Neuronal stem cell (in vitro differentiated cells): Measurements from ENCODE around the gene PSMC5.

Experiments used
- DNase-seq: peaks from one replicate; pipeline ENCODE4 v3.0.0-alpha.2; 2013; ENCODE audit warnings: low spot score
- H2AFZ ChIP-seq: one replicate; pipeline ENCODE4 v1.6.1; 2013; ENCODE audit warnings: mild to moderate bottlenecking, low read length, inconsistent platforms
- H2AK5ac ChIP-seq: 2 replicates; pipeline ENCODE4 v1.6.1; 2013; ENCODE audit warnings: low read depth, mild to moderate bottlenecking, inconsistent platforms, low read length, moderate library complexity, mixed read lengths
- H2BK120ac ChIP-seq: 2 replicates; pipeline ENCODE4 v1.6.1; 2013; ENCODE audit warnings: low read depth, mild to moderate bottlenecking, inconsistent platforms, low read length, moderate library complexity, mixed read lengths
- H2BK12ac ChIP-seq: one replicate; pipeline ENCODE4 v1.6.1; 2013; ENCODE audit warnings: low read length, inconsistent platforms
- H2BK15ac ChIP-seq: 2 replicates; pipeline ENCODE4 v1.6.1; 2013; ENCODE audit warnings: mild to moderate bottlenecking, low read length, inconsistent platforms, mixed read lengths
- H2BK5ac ChIP-seq: one replicate; pipeline ENCODE4 v1.6.1; 2013; ENCODE audit warnings: inconsistent platforms, mild to moderate bottlenecking, low read length, moderate library complexity
- H3K14ac ChIP-seq: one replicate; pipeline ENCODE4 v1.6.1; 2013; ENCODE audit warnings: low read length, inconsistent platforms
- H3K18ac ChIP-seq: 2 replicates; pipeline ENCODE4 v1.6.1; 2013; ENCODE audit warnings: low read length, inconsistent platforms
- H3K23ac ChIP-seq: 2 replicates; pipeline ENCODE4 v1.6.1; 2013; ENCODE audit warnings: low read depth, mild to moderate bottlenecking, mixed read lengths, low read length, inconsistent platforms; ENCODE audit not compliant: poor library complexity
- H3K27ac ChIP-seq: replicated peaks from 3 replicates; pipeline ENCODE4 v1.5.1; 2013; ENCODE audit warnings: low read length, inconsistent platforms
- H3K27me3 ChIP-seq, 3 experiments: 2 replicates each; pipeline ENCODE4 v1.6.1; 2013; ENCODE audit warnings: low read length in 3 of 3, mild to moderate bottlenecking in 2 of 3, inconsistent platforms in 1 of 3, low read depth in 1 of 3, mixed read lengths in 1 of 3, moderate library complexity in 1 of 3; ENCODE audit not compliant: control insufficient read depth in 3 of 3, insufficient read depth in 3 of 3
- H3K36me3 ChIP-seq, 2 donors: replicated peaks in 1 of 2; 2 replicates each; pipeline ENCODE4 v1.6.1; 2013; ENCODE audit warnings: low read length in 2 of 2; ENCODE audit not compliant: control insufficient read depth in 2 of 2, insufficient read depth in 2 of 2
- H3K4ac ChIP-seq: 2 replicates; pipeline ENCODE4 v1.6.1; 2013; ENCODE audit warnings: inconsistent platforms, mild to moderate bottlenecking, low read length, moderate library complexity
- H3K4me1 ChIP-seq, 2 donors: 1 replicate in 1 of 2; 2 replicates in 1 of 2; pipeline ENCODE4 v1.6.1; 2013; ENCODE audit warnings: low read length in 2 of 2, low read depth in 1 of 2; ENCODE audit not compliant: control insufficient read depth in 2 of 2, insufficient read depth in 1 of 2
- H3K4me2 ChIP-seq: one replicate; pipeline ENCODE4 v1.6.1; 2013; ENCODE audit warnings: mild to moderate bottlenecking, low read length, inconsistent platforms; ENCODE audit not compliant: insufficient read depth, poor library complexity, severe bottlenecking
- H3K4me3 ChIP-seq, 2 donors: 2 replicates each; pipeline ENCODE4 v1.5.1; 2013; ENCODE audit warnings: low read length in 2 of 2, mild to moderate bottlenecking in 2 of 2, inconsistent platforms in 1 of 2, moderate library complexity in 1 of 2
- H3K79me1 ChIP-seq: one replicate; pipeline ENCODE4 v1.6.1; 2013; ENCODE audit warnings: low read depth, mild to moderate bottlenecking, inconsistent platforms, low read length, moderate library complexity
- H3K9ac ChIP-seq: one replicate; pipeline ENCODE4 v1.6.1; 2013; ENCODE audit warnings: mild to moderate bottlenecking, low read depth, low read length, inconsistent platforms; ENCODE audit not compliant: poor library complexity
- H3K9me3 ChIP-seq, 2 donors: replicated peaks in 1 of 2; 2 replicates each; pipeline versions ENCODE3 to v1.6.1; 2013; ENCODE audit warnings: low read length in 2 of 2, mild to moderate bottlenecking in 2 of 2, inconsistent platforms in 1 of 2, low read depth in 1 of 2, mixed read lengths in 1 of 2, moderate library complexity in 1 of 2; ENCODE audit not compliant: control insufficient read depth in 2 of 2, insufficient read depth in 1 of 2
- H4K8ac ChIP-seq: one replicate; pipeline ENCODE4 v1.6.1; 2013; ENCODE audit warnings: low read depth, mild to moderate bottlenecking, inconsistent platforms, low read length, moderate library complexity
- H4K91ac ChIP-seq: one replicate; pipeline ENCODE4 v1.6.1; 2013; ENCODE audit warnings: low read length, low read depth, mild to moderate bottlenecking, inconsistent platforms; ENCODE audit not compliant: poor library complexity
- WGBS, 2 donors: extraction: QIAGEN DNeasy Blood & Tissue Kit; methylation state at CpG; one replicate each; pipeline ENCODE4 v1.1.7; 2013; ENCODE audit warnings: missing lambda C conversion rate in 2 of 2, mixed read lengths in 1 of 2; ENCODE audit not compliant: insufficient read length in 2 of 2, insufficient replicate concordance in 1 of 2; ENCODE audit errors: extremely low coverage in 2 of 2; 5-methylcytosine and 5-hydroxymethylcytosine counted together

The PSMC5 gene

GRCh38 chr17:63845509-63845908 is 18.3 kb downstream of the PSMC5 start:
- H2AK5ac ChIP-seq, result no peak overlapping the region
- H3K4me3 ChIP-seq, result no peak overlapping the region
- no CpG with 5 or more reads among the region's 1 CpG for WGBS, 2 donors
- H3K14ac ChIP-seq, result no peak overlapping the region
- H2AFZ ChIP-seq, result no peak overlapping the region
- no peak for DNase-seq
- H2BK15ac ChIP-seq, result no peak overlapping the region
- H3K9ac ChIP-seq, result no peak overlapping the region
- H4K91ac ChIP-seq, result no peak overlapping the region
- H3K4ac ChIP-seq, result no peak overlapping the region
- H2BK5ac ChIP-seq, result no peak overlapping the region
- H3K23ac ChIP-seq, result no peak overlapping the region
- no peak overlapping the region for H2BK12ac ChIP-seq
- no peaks in the 10 kb centered on the region for H3K36me3 ChIP-seq
- H3K79me1 ChIP-seq, result peaks cover 4% of the 10 kb centered on the region
- H3K18ac ChIP-seq, result no peak overlapping the region
- H3K9me3 ChIP-seq, result peaks cover 0 to 10% of the 10 kb centered on the region in 2 donors
- H2BK120ac ChIP-seq, result no peak overlapping the region
- no peak overlapping the region for H3K4me2 ChIP-seq
- H4K8ac ChIP-seq, result no peak overlapping the region
- H3K27me3 ChIP-seq, result peaks cover 0 to 7% (median 0%) of the 10 kb centered on the region in 3 experiments
- H3K4me1 ChIP-seq, result peaks cover 9 to 11% of the 10 kb centered on the region in 2 donors
- no peak overlapping the region for H3K27ac ChIP-seq

GRCh38 chr17:63847525-63848249 is 20.5 kb downstream of the PSMC5 start:
- no peak overlapping the region for H2BK15ac ChIP-seq
- H3K27ac ChIP-seq, result no peak overlapping the region
- no peak overlapping the region for H2AK5ac ChIP-seq
- no peak for DNase-seq
- WGBS, 2 donors, result no CpG with 5 or more reads among the region's 3 CpGs
- peaks cover 3 to 4% of the 10 kb centered on the region in 2 donors for H3K4me1 ChIP-seq
- H3K79me1 ChIP-seq, result no peaks in the 10 kb centered on the region
- no peak overlapping the region for H2BK5ac ChIP-seq
- H3K4me2 ChIP-seq, result no peak overlapping the region
- H3K36me3 ChIP-seq, result no peaks in the 10 kb centered on the region
- no peak overlapping the region for H3K4me3 ChIP-seq
- peaks cover 0 to 7% (median 0%) of the 10 kb centered on the region in 3 experiments for H3K27me3 ChIP-seq
- H4K8ac ChIP-seq, result no peak overlapping the region
- no peak overlapping the region for H2BK12ac ChIP-seq
- H2BK120ac ChIP-seq, result no peak overlapping the region
- H3K18ac ChIP-seq, result no peak overlapping the region
- H3K14ac ChIP-seq, result no peak overlapping the region
- H3K9me3 ChIP-seq, result peaks cover 0 to 10% of the 10 kb centered on the region in 2 donors
- H3K9ac ChIP-seq, result no peak overlapping the region
- H3K4ac ChIP-seq, result no peak overlapping the region
- no peak overlapping the region for H4K91ac ChIP-seq
- H3K23ac ChIP-seq, result no peak overlapping the region
- H2AFZ ChIP-seq, result no peak overlapping the region

- WGBS, 2 donors, result no CpG with 5 or more reads among the region's 82 CpGs
- H2BK5ac ChIP-seq, result no peak overlapping the region
Measured at GRCh38 chr17:63848834-63849689, 21.8 kb downstream of the PSMC5 start.

DNA sequence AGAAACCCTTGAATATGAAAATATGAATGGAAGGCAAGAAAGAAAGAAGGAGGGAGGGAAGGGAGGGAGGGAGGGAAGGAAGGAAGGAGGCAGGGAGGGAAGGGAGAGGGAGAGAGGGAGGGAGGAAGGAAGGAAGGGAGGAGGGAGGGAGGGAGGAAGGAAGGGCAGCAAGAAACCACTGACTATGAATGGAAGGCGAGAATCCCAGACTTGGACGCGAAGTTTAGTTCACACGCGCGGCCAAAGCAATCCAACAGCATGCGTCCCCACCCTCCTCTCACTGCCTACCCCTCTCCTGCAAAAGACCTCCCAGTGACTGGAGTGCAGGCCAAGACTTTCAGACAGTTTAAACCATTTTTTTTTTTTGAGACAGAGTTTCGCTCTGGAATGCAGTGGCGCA is 23.2 kb downstream of the PSMC5 start:
- Histone ChIP-seq H3K79me1 (no peaks in the 10 kb centered on the region), H3K23ac (no peak overlapping the region), H4K8ac (no peak overlapping the region), H2AFZ (no peak overlapping the region), H2BK15ac (no peak overlapping the region), H3K27me3 (peaks cover 0 to 7% (median 7%) of the 10 kb centered on the region in 3 experiments), H3K36me3 (no peaks in the 10 kb centered on the region), H3K4me3 (no peak overlapping the region), H3K9me3 (peaks cover 0 to 10% of the 10 kb centered on the region in 2 donors), H4K91ac (no peak overlapping the region), H2AK5ac (no peak overlapping the region), H3K27ac (no peak overlapping the region), H3K9ac (no peak overlapping the region), H3K4me2 (no peak overlapping the region), H2BK120ac (no peak overlapping the region), H2BK5ac (no peak overlapping the region), H3K14ac (no peak overlapping the region), H3K18ac (no peak overlapping the region), H3K4me1 (peaks cover 0 to 3% of the 10 kb centered on the region in 2 donors), H3K4ac (no peak overlapping the region), H2BK12ac (no peak overlapping the region)
- no CpG with 5 or more reads among the region's 9 CpGs for WGBS, 2 donors
- no peak for DNase-seq

More at GRCh38 chr17:63848834-63849689, 21.8 kb downstream of the PSMC5 start:
- peaks cover 0 to 10% of the 10 kb centered on the region in 2 donors for H3K9me3 ChIP-seq
- DNase-seq, result peak; percentile 61
- peaks cover 0 to 7% (median 0%) of the 10 kb centered on the region in 3 experiments for H3K27me3 ChIP-seq
- peak overlapping the region; percentile 56 for H2AFZ ChIP-seq
- no peak overlapping the region for H3K9ac ChIP-seq
- H2AK5ac ChIP-seq, result peak overlapping the region; percentile 36
- H2BK12ac ChIP-seq, result peak overlapping the region; percentile 26
- H3K14ac ChIP-seq, result no peak overlapping the region
- no peak overlapping the region for H3K4ac ChIP-seq
- peak overlapping the region; percentile 87 for H4K8ac ChIP-seq
- peak overlapping the region; percentile 50 for H3K18ac ChIP-seq
- H3K79me1 ChIP-seq, result no peaks in the 10 kb centered on the region
- H3K4me1 ChIP-seq, result peaks cover 0 to 3% of the 10 kb centered on the region in 2 donors
- peak overlapping the region; percentile 75 for H3K23ac ChIP-seq
- no peaks in the 10 kb centered on the region for H3K36me3 ChIP-seq
- H2BK15ac ChIP-seq, result no peak overlapping the region
- H4K91ac ChIP-seq, result peak overlapping the region; percentile 33
- H3K4me2 ChIP-seq, result peak overlapping the region; percentile 38
- H3K27ac ChIP-seq, result no peak overlapping the region
- H2BK120ac ChIP-seq, result no peak overlapping the region
- peak overlapping the region in 1 of 2 donors; percentile 53 for H3K4me3 ChIP-seq
